ENCODE data around the gene RPS6KC1. TPM values are rescaled to one million over a fixed set of nuclear protein-coding genes. Genes with fewer than 3 reads are reported as not detected.

RPS6KC1 gene
- total RNA-seq, 1 donor from 2014 or later: 19.2 TPM

- Mint-ChIP-seq H3K36me3 (no peaks in the 10 kb centered on the region), H3K27me3 (no peaks in the 10 kb centered on the region), H3K9me3 (no peaks in the 10 kb centered on the region), H3K4me1 (ENCODE audit: unreplicated experiment) (peaks cover 29% of the 10 kb centered on the region), H3K4me3 (no peak overlapping the region), H3K27ac (no peak overlapping the region)
- TF ChIP-seq CTCF (conservative IDR thresholded peaks at IDR 0.05): no peak
- DNase-seq (ENCODE audit: extremely low spot score, unreplicated experiment): no peak
Observed at GRCh38 chr1:213249395-213249794, 198.4 kb downstream of the RPS6KC1 start.

- Mint-ChIP-seq H3K4me3 (no peak overlapping the region), H3K9me3 (no peaks in the 10 kb centered on the region), H3K4me1 (ENCODE audit: unreplicated experiment) (peaks cover 25% of the 10 kb centered on the region), H3K27ac (no peak overlapping the region), H3K27me3 (no peaks in the 10 kb centered on the region), H3K36me3 (no peaks in the 10 kb centered on the region)
- DNase-seq (ENCODE audit: extremely low spot score, unreplicated experiment): no peak
- TF ChIP-seq CTCF (conservative IDR thresholded peaks at IDR 0.05): no peak
Observed at GRCh38 chr1:213250041-213250440, 199.0 kb downstream of the RPS6KC1 start.

- Mint-ChIP-seq H3K27me3 (no peaks in the 10 kb centered on the region), H3K27ac (no peak overlapping the region), H3K4me3 (no peak overlapping the region), H3K9me3 (no peaks in the 10 kb centered on the region), H3K36me3 (no peaks in the 10 kb centered on the region), H3K4me1 (ENCODE audit: unreplicated experiment) (peaks cover 22% of the 10 kb centered on the region)
- no peak for TF ChIP-seq CTCF (conservative IDR thresholded peaks at IDR 0.05)
- no peak for DNase-seq (ENCODE audit: extremely low spot score, unreplicated experiment)
Observed at GRCh38 chr1:213250446-213250845, 199.4 kb downstream of the RPS6KC1 start.

- DNase-seq (ENCODE audit: extremely low spot score, unreplicated experiment): no peak
- no peaks in the 10 kb centered on the region for H3K27me3 Mint-ChIP-seq
- no peaks in the 10 kb centered on the region for H3K9me3 Mint-ChIP-seq
- H3K27ac Mint-ChIP-seq: no peak overlapping the region
- no peaks in the 10 kb centered on the region for H3K36me3 Mint-ChIP-seq
- H3K4me1 Mint-ChIP-seq (ENCODE audit: unreplicated experiment): peaks cover 20% of the 10 kb centered on the region
- no peak for TF ChIP-seq CTCF (conservative IDR thresholded peaks at IDR 0.05)
- no peak overlapping the region for H3K4me3 Mint-ChIP-seq
Observed at GRCh38 chr1:213251972-213252371, 200.9 kb downstream of the RPS6KC1 start.

GRCh38 chr1:213256438-213257087, 205.5 kb downstream of the RPS6KC1 start:
- no peaks in the 10 kb centered on the region for H3K27me3 Mint-ChIP-seq
- H3K27ac Mint-ChIP-seq: no peak overlapping the region
- no peak overlapping the region for H3K4me3 Mint-ChIP-seq
- no peak for TF ChIP-seq CTCF (conservative IDR thresholded peaks at IDR 0.05)
- no peaks in the 10 kb centered on the region for H3K9me3 Mint-ChIP-seq
- DNase-seq (ENCODE audit: extremely low spot score, unreplicated experiment): no peak
- H3K4me1 Mint-ChIP-seq (ENCODE audit: unreplicated experiment): peaks cover 16% of the 10 kb centered on the region
- no peaks in the 10 kb centered on the region for H3K36me3 Mint-ChIP-seq
